ENCODE results near the gene ERC2. TPM values are rescaled to one million over a fixed set of nuclear protein-coding genes. Genes with fewer than 3 reads are reported as not detected.

The ERC2 gene
- total RNA-seq, 6 donors from 2014 or later, result 0.67 to 14.7 (median 1.3) TPM

DNA sequence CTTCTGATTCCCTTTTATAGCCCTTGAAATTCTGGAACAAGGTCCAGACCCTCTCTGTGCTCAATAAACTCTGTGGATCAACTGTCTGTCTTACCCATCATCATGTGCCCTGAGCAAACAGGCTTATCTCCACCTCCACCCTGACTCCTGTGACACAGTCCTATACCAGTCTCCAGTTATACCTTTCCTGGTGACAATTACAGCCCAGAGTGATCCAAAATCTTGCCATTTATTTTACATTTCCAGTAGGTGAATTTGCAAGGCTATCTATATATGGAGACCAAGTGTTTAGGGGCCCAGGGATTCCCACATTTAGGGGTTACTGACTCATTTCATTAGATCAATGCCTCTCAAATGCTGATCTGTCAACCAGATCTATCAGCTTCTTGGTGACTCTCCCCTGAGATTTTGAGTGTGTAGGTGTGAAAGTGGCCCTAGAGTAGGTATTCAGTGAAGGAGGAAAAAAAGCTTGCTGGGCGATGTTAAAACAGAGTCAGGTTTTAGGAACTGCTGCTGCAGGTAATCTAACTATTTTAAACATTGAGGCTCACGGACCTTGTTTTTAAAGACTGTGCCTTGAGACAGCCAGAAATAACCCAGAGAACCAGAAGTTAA is 751.5 kb downstream of the ERC2 start:
- no peak overlapping the region for H3K4me3 ChIP-seq
- ATAC-seq (ENCODE audit: low FRiP score in 2 of 2) (no peak), DNase-seq (no peak)
- no peak for TF ChIP-seq POLR2AphosphoS5 (IDR thresholded peaks at IDR 0.05)
- no peak for TF ChIP-seq EP300 (IDR thresholded peaks at IDR 0.05)
- TF ChIP-seq, protein P1, sequence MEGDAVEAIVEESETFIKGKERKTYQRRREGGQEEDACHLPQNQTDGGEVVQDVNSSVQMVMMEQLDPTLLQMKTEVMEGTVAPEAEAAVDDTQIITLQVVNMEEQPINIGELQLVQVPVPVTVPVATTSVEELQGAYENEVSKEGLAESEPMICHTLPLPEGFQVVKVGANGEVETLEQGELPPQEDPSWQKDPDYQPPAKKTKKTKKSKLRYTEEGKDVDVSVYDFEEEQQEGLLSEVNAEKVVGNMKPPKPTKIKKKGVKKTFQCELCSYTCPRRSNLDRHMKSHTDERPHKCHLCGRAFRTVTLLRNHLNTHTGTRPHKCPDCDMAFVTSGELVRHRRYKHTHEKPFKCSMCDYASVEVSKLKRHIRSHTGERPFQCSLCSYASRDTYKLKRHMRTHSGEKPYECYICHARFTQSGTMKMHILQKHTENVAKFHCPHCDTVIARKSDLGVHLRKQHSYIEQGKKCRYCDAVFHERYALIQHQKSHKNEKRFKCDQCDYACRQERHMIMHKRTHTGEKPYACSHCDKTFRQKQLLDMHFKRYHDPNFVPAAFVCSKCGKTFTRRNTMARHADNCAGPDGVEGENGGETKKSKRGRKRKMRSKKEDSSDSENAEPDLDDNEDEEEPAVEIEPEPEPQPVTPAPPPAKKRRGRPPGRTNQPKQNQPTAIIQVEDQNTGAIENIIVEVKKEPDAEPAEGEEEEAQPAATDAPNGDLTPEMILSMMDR (IDR thresholded peaks at IDR 0.05), result no peak
- no peak for TF ChIP-seq POLR2A (IDR thresholded peaks at IDR 0.05)
- H3K4me1 ChIP-seq, result no peaks in the 10 kb centered on the region
- no peak overlapping the region for H3K27ac ChIP-seq
- H3K9me3 ChIP-seq, result no peaks in the 10 kb centered on the region
- no peaks in the 10 kb centered on the region for H3K36me3 ChIP-seq
- H3K27me3 ChIP-seq, result no peaks in the 10 kb centered on the region
- WGBS, 2 donors, result 87 to 95% methylated on average over 2 of the region's 2 CpGs

DNA sequence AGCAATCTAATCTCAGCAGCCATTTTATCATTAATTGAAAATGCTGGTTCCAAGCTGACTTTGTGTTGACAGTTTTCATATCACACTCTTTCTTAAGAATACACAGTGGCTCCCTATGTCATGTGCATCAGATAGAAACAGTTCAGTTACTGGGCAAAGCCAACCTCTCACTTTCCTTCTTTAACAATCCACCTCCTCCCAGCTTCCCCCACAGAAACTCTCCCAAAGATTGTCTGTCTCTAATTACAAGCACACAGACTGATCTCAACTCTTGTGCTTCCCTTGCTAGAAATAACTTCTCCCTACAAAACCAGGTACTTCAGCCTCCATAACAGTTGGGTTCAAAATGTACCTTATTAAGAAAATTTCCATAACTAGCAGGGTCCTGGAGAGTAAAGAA is 752.2 kb downstream of the ERC2 start:
- Histone ChIP-seq H3K27me3 (no peaks in the 10 kb centered on the region), H3K27ac (no peak overlapping the region), H3K36me3 (no peaks in the 10 kb centered on the region), H3K4me3 (no peak overlapping the region), H3K9me3 (no peaks in the 10 kb centered on the region), H3K4me1 (no peaks in the 10 kb centered on the region)
- no peak for ATAC-seq (ENCODE audit: low FRiP score in 2 of 2)
- no peak for DNase-seq
- TF ChIP-seq, protein P1 (IDR thresholded peaks at IDR 0.05), result no peak

DNA sequence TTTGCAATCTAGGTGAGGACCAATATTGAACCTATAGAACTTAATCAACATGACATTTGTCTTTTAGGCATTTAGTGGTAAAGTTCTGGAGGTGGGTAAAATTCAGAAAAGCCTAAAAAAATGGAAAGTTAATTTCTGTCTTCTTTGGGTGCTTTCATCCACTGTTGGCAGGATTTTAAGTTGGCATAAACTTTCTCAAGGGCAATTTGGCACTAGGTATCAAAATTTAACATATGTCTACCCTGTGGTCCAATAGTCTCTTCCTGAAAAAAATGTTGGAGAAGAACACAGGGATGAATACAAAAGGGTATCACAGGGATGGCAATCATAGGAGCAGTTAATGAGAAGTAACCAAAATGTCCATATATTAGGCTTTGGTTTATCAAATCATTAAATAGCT is 754.2 kb downstream of the ERC2 start:
- H3K27me3 ChIP-seq, result no peaks in the 10 kb centered on the region
- ATAC-seq (ENCODE audit: low FRiP score in 2 of 2) (no peak), DNase-seq (no peak)
- no peaks in the 10 kb centered on the region for H3K36me3 ChIP-seq
- H3K4me1 ChIP-seq, result no peaks in the 10 kb centered on the region
- TF ChIP-seq POLR2A (IDR thresholded peaks at IDR 0.05) (no peak), POLR2AphosphoS5 (IDR thresholded peaks at IDR 0.05) (no peak), EP300 (IDR thresholded peaks at IDR 0.05) (no peak)
- TF ChIP-seq, protein P1 (IDR thresholded peaks at IDR 0.05), result no peak
- H3K4me3 ChIP-seq, result no peak overlapping the region
- H3K9me3 ChIP-seq, result no peaks in the 10 kb centered on the region
- no peak overlapping the region for H3K27ac ChIP-seq

DNA sequence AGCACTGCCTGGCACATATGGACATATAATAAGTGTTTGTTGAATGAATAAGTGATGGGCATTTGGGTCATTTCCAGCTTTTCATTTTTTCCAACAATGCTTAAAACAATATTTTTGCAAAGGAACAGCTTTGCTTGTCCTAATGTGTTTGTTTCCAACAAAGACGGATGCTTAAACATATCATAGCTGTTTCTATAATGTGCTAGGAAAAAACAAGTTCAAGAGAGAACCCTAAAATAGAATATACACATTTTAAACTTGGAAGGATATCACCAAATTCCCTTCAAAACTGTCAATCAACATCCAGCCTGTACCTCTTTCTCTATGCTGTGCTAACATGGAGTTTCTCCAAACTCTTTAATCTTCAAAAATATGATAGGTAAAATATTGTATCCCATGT is 756.6 kb downstream of the ERC2 start:
- H3K4me3 ChIP-seq, result no peak overlapping the region
- no peaks in the 10 kb centered on the region for H3K36me3 ChIP-seq
- TF ChIP-seq EP300 (IDR thresholded peaks at IDR 0.05), result no peak
- no peak for TF ChIP-seq POLR2A (IDR thresholded peaks at IDR 0.05)
- TF ChIP-seq POLR2AphosphoS5 (IDR thresholded peaks at IDR 0.05), result no peak
- TF ChIP-seq, protein P1 (IDR thresholded peaks at IDR 0.05), result no peak
- no peak for DNase-seq
- no peaks in the 10 kb centered on the region for H3K4me1 ChIP-seq
- ATAC-seq (ENCODE audit: low FRiP score in 2 of 2), result no peak
- WGBS, 2 donors, result 83 to 87% methylated on average over 1 of the region's 1 CpG
- H3K27ac ChIP-seq, result no peak overlapping the region
- H3K9me3 ChIP-seq, result no peaks in the 10 kb centered on the region
- H3K27me3 ChIP-seq, result no peaks in the 10 kb centered on the region

DNA sequence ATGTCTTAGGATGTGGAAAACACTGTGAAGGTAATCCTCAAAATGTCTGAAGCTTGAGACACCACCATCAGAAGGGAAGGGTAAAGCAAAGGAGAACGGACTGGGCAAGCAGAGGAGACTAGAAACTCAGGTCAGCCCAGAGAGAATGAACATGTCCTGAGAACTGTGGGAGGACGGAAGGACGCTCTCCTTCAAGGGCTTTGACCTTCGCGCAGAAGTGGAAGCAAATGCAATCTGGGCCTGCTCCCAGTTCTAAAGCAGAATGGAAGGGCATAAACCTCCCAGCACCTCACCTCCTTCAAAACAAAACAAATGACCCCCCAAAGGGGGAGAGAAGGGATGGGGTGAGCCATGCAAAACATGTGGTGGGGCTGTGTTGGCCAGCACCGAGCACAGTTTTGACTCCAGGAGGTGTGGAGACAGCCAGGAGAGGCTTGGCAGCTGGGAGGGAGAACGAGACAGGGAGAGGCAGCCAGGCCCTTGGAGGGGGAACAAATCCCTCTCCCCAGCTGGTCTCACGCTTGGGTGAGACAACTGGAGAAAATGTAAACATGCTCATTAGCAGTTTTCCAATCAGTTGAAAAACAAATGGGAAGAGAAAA is 758.8 kb downstream of the ERC2 start:
- Histone ChIP-seq H3K9me3 (no peaks in the 10 kb centered on the region), H3K36me3 (no peaks in the 10 kb centered on the region), H3K27ac (no peak overlapping the region), H3K4me1 (no peaks in the 10 kb centered on the region), H3K27me3 (no peaks in the 10 kb centered on the region), H3K4me3 (no peak overlapping the region)
- TF ChIP-seq POLR2AphosphoS5 (IDR thresholded peaks at IDR 0.05), result no peak
- TF ChIP-seq POLR2A (IDR thresholded peaks at IDR 0.05), result no peak
- TF ChIP-seq EP300 (IDR thresholded peaks at IDR 0.05), result no peak
- TF ChIP-seq, protein P1 (IDR thresholded peaks at IDR 0.05), result no peak
- DNase-seq, result no peak
- no peak for ATAC-seq (ENCODE audit: low FRiP score in 2 of 2)
- WGBS, 2 donors, result 80 to 82% methylated on average over 8 of the region's 8 CpGs

Measured in upper lobe of left lung (tissue), 6 donors.